Measurements from ENCODE around the gene DNAH17.

The DNAH17 gene

GRCh38 chr17:78387977-78388941, 188.9 kb downstream of the DNAH17 start:
- DNase-seq (ENCODE audit: low spot score) (no peak), ATAC-seq (ENCODE audit: low read depth) (no peak)
- Histone ChIP-seq H3K4me3 (ENCODE audit: severe bottlenecking) (no peak overlapping the region), H3K9me3 (ENCODE audit: severe bottlenecking) (no peaks in the 10 kb centered on the region), H3K36me3 (ENCODE audit: low read depth) (peaks cover 16% of the 10 kb centered on the region), H3K27ac (ENCODE audit: poor library complexity, severe bottlenecking) (no peak overlapping the region), H3K27me3 (ENCODE audit: insufficient read depth, poor library complexity, severe bottlenecking) (no peaks in the 10 kb centered on the region), H3K4me1 (ENCODE audit: insufficient read depth, poor library complexity, severe bottlenecking) (peaks cover 57% of the 10 kb centered on the region)
- no peak for TF ChIP-seq CTCF (IDR thresholded peaks at IDR 0.05; ENCODE audit: poor library complexity, severe bottlenecking)

GRCh38 chr17:78384479-78385175, 192.6 kb downstream of the DNAH17 start:
- no peaks in the 10 kb centered on the region for H3K27me3 ChIP-seq (ENCODE audit: insufficient read depth, poor library complexity, severe bottlenecking)
- H3K4me3 ChIP-seq (ENCODE audit: severe bottlenecking) = no peak overlapping the region
- peaks cover 46% of the 10 kb centered on the region for H3K4me1 ChIP-seq (ENCODE audit: insufficient read depth, poor library complexity, severe bottlenecking)
- ATAC-seq (ENCODE audit: low read depth) (peak; percentile 7; the same call in 1 of the 3 replicates), DNase-seq (ENCODE audit: low spot score) (no peak)
- peak overlapping the region; percentile 87 for H3K27ac ChIP-seq (ENCODE audit: poor library complexity, severe bottlenecking)
- TF ChIP-seq CTCF (IDR thresholded peaks at IDR 0.05; ENCODE audit: poor library complexity, severe bottlenecking) = no peak
- H3K36me3 ChIP-seq (ENCODE audit: low read depth) = peaks cover 17% of the 10 kb centered on the region
- no peaks in the 10 kb centered on the region for H3K9me3 ChIP-seq (ENCODE audit: severe bottlenecking)

- peak; percentile 98 for DNase-seq (ENCODE audit: low spot score)
- Histone ChIP-seq H3K4me1 (ENCODE audit: insufficient read depth, poor library complexity, severe bottlenecking) (peaks cover 51% of the 10 kb centered on the region), H3K4me3 (ENCODE audit: severe bottlenecking) (no peak overlapping the region), H3K36me3 (ENCODE audit: low read depth) (peaks cover 17% of the 10 kb centered on the region), H3K27me3 (ENCODE audit: insufficient read depth, poor library complexity, severe bottlenecking) (no peaks in the 10 kb centered on the region), H3K9me3 (ENCODE audit: severe bottlenecking) (no peaks in the 10 kb centered on the region), H3K27ac (ENCODE audit: poor library complexity, severe bottlenecking) (peak overlapping the region; percentile 87)
- peak; percentile 6 for TF ChIP-seq CTCF (IDR thresholded peaks at IDR 0.05; ENCODE audit: poor library complexity, severe bottlenecking)
- peak; percentile 95 for ATAC-seq (ENCODE audit: low read depth)
These were observed 193.3 kb downstream of the DNAH17 start for GRCh38 chr17:78383725-78384471.

- Histone ChIP-seq H3K27ac (ENCODE audit: poor library complexity, severe bottlenecking) (peak overlapping the region; percentile 5), H3K4me3 (ENCODE audit: severe bottlenecking) (no peak overlapping the region), H3K36me3 (ENCODE audit: low read depth) (peaks cover 17% of the 10 kb centered on the region), H3K4me1 (ENCODE audit: insufficient read depth, poor library complexity, severe bottlenecking) (peaks cover 56% of the 10 kb centered on the region), H3K9me3 (ENCODE audit: severe bottlenecking) (no peaks in the 10 kb centered on the region), H3K27me3 (ENCODE audit: insufficient read depth, poor library complexity, severe bottlenecking) (no peaks in the 10 kb centered on the region)
- TF ChIP-seq CTCF (IDR thresholded peaks at IDR 0.05; ENCODE audit: poor library complexity, severe bottlenecking) = no peak
- ATAC-seq (ENCODE audit: low read depth) (no peak), DNase-seq (ENCODE audit: low spot score) (no peak)
These were observed 195.5 kb downstream of the DNAH17 start for GRCh38 chr17:78381601-78382232.

All from RWPE2 (cell line).